G401 (cell line): Measurements from ENCODE around the gene BDH1. TPM values are rescaled to one million over a fixed set of nuclear protein-coding genes. Genes with fewer than 3 reads are reported as not detected.
"Not testable (repeated sequence)": the region's sequence is repeated elsewhere in the genome, so short reads cannot be mapped to it uniquely, and the experiment has no call there.

Source experiments
- DNase-seq: peaks from one replicate; pipeline ENCODE4 v3.0.0-alpha.2; 2015; ENCODE audit warnings: low spot score
- in situ Hi-C: cut with HindIII; loops from 2 replicates; pipeline ENCODE4 v1.10.0; 2016; ENCODE audit warnings: low sequenced_read_pairs, mixed read lengths
- total RNA-seq: library from RNA; depleted of rRNA; stranded (reverse); fragments of >200 nt; shearing (Covaris generic); gene quantifications from 2 replicates; pipeline ENCODE4 v1.2.3, GENCODE V29; 2014

BDH1 gene
- total RNA-seq, 1 experiment from 2014 or later = not detected

- DNase-seq = no peak
- in situ Hi-C loops = no loop called here
Observed at GRCh38 chr3:197584733-197585132, 29.0 kb upstream of the BDH1 start.

- peak; percentile 76 for DNase-seq
- in situ Hi-C loops = no loop called here
Observed at GRCh38 chr3:197583371-197583770, 27.6 kb upstream of the BDH1 start.

GRCh38 chr3:197580253-197580691 is 24.5 kb upstream of the BDH1 start:
- in situ Hi-C loops = no loop called here
- DNase-seq = no peak

GRCh38 chr3:197578376-197578775 is 22.6 kb upstream of the BDH1 start:
- no peak for DNase-seq
- in situ Hi-C loops = no loop called here

GRCh38 chr3:197577366-197578074 is 21.8 kb upstream of the BDH1 start:
- in situ Hi-C loops = no loop called here
- no peak for DNase-seq

- no peak for DNase-seq
- in situ Hi-C loops = no loop called here
Observed at GRCh38 chr3:197576838-197577237, 21.1 kb upstream of the BDH1 start.

- DNase-seq = no peak
- in situ Hi-C loops = no loop called here
Observed at GRCh38 chr3:197575362-197575761, 19.6 kb upstream of the BDH1 start.

- DNase-seq, in situ Hi-C loops: not testable (repeated sequence)
Observed at GRCh38 chr3:197574396-197574991, 18.7 kb upstream of the BDH1 start.

GRCh38 chr3:197573048-197573767 is 17.4 kb upstream of the BDH1 start:
- DNase-seq = no peak
- in situ Hi-C loops = no loop called here

- in situ Hi-C loops = not testable (repeated sequence)
Observed at GRCh38 chr3:197571880-197572172, 16.1 kb upstream of the BDH1 start.

GRCh38 chr3:197571074-197571879 is 15.5 kb upstream of the BDH1 start:
- in situ Hi-C loops, DNase-seq: not testable (repeated sequence)

More at GRCh38 chr3:197571880-197572172, 16.1 kb upstream of the BDH1 start:
- not testable (repeated sequence) for DNase-seq

GRCh38 chr3:197569433-197569832 is 13.7 kb upstream of the BDH1 start:
- DNase-seq, in situ Hi-C loops: not testable (repeated sequence)

GRCh38 chr3:197567904-197568681 is 12.3 kb upstream of the BDH1 start:
- DNase-seq = no peak
- in situ Hi-C loops = no loop called here

- in situ Hi-C loops, DNase-seq: not testable (repeated sequence)
Observed at GRCh38 chr3:197566155-197566554, 10.4 kb upstream of the BDH1 start.

- DNase-seq = no peak
- in situ Hi-C loops = no loop called here
Observed at GRCh38 chr3:197564097-197564843, 8.5 kb upstream of the BDH1 start.

GRCh38 chr3:197562398-197563251 is 6.9 kb upstream of the BDH1 start:
- in situ Hi-C loops = no loop called here

GRCh38 chr3:197561926-197562325 is 6.2 kb upstream of the BDH1 start:
- in situ Hi-C loops = no loop called here

More at GRCh38 chr3:197562398-197563251, 6.9 kb upstream of the BDH1 start:
- no peak for DNase-seq

More at GRCh38 chr3:197561926-197562325, 6.2 kb upstream of the BDH1 start:
- DNase-seq = no peak
